Endodermal cell (in vitro differentiated cells): ENCODE measurements around the gene FAM200A. TPM values are rescaled to one million over a fixed set of nuclear protein-coding genes. Genes with fewer than 3 reads are reported as not detected.

Experiments
- DNase-seq: peaks from one replicate; pipeline ENCODE4 v3.0.0-alpha.2; 2017
- H3K27ac ChIP-seq: 2 replicates; pipeline ENCODE4 v1.5.1; 2013; ENCODE audit warnings: mild to moderate bottlenecking, low read depth, low read length, moderate library complexity
- H3K27me3 ChIP-seq: 2 replicates; pipeline ENCODE4 v1.6.1; 2013; ENCODE audit warnings: mild to moderate bottlenecking, low read length, moderate library complexity; ENCODE audit not compliant: insufficient read depth, control insufficient read depth, poor library complexity, severe bottlenecking
- H3K36me3 ChIP-seq: 2 replicates; pipeline ENCODE4 v1.7.0; 2013; ENCODE audit warnings: mild to moderate bottlenecking, low read length, moderate library complexity; ENCODE audit not compliant: control insufficient read depth, insufficient read depth
- H3K4me1 ChIP-seq: one replicate; pipeline ENCODE4 v1.7.0; 2013; ENCODE audit warnings: low read length; ENCODE audit not compliant: control insufficient read depth, insufficient read depth
- H3K4me3 ChIP-seq: 2 replicates; pipeline ENCODE4 v1.5.1; 2013; ENCODE audit warnings: mild to moderate bottlenecking, low read length, moderate library complexity
- H3K9ac ChIP-seq: 2 replicates; pipeline ENCODE4 v1.6.1; 2013; ENCODE audit warnings: mild to moderate bottlenecking, low read length, moderate library complexity; ENCODE audit not compliant: poor library complexity, severe bottlenecking; ENCODE audit errors: extremely low read depth
- H3K9me3 ChIP-seq: 2 replicates; pipeline ENCODE4 v1.6.1; 2013; ENCODE audit warnings: mild to moderate bottlenecking, low read length, moderate library complexity; ENCODE audit not compliant: control insufficient read depth
- H3K27ac Mint-ChIP-seq: 2 replicates; pipeline ENCODE4 v1.8.0; 2020; ENCODE audit warnings: mixed read lengths
- H3K27me3 Mint-ChIP-seq: 2 replicates; pipeline ENCODE4 v1.8.0; 2021; ENCODE audit warnings: mild to moderate bottlenecking, mixed read lengths; ENCODE audit not compliant: insufficient read depth
- H3K36me3 Mint-ChIP-seq: 2 replicates; pipeline ENCODE4 v1.8.0; 2020; ENCODE audit warnings: low read depth, mixed read lengths
- H3K4me1 Mint-ChIP-seq: 2 replicates; pipeline ENCODE4 v1.8.0; 2020; ENCODE audit warnings: mixed read lengths
- H3K4me3 Mint-ChIP-seq: 2 replicates; pipeline ENCODE4 v1.8.0; 2020; ENCODE audit warnings: mild to moderate bottlenecking, moderate library complexity, mixed read lengths
- H3K9me3 Mint-ChIP-seq: 2 replicates; pipeline ENCODE4 v1.8.0; 2020; ENCODE audit warnings: mild to moderate bottlenecking, mixed read lengths
- CTCF ChIP-seq: fragments of 200-600 bp; sonication (generic); conservative IDR thresholded peaks from 2 replicates; pipeline ENCODE4 v1.5.0; 2021; ENCODE audit warnings: antibody characterized with exemption, mild to moderate bottlenecking
- WGBS, 2 experiments: methylation state at CpG; one replicate each; pipeline versions ENCODE4 v1.1.5 to v1.1.7; 2013; ENCODE audit warnings: missing lambda C conversion rate in 2 of 2, mixed read lengths in 1 of 2; ENCODE audit not compliant: insufficient coverage in 1 of 2, insufficient read length in 1 of 2; 5-methylcytosine and 5-hydroxymethylcytosine counted together
- total RNA-seq, 2 donors: library from RNA; stranded (reverse); fragmentation: NEBNext Ultra II Directional in 1 of 2; extraction: Animal tissue kit (Norgen Biotek cat#: 25700) in 1 of 2; gene quantifications; 2 replicates in 1 of 2; 3 replicates in 1 of 2; pipeline ENCODE4 v1.2.1, GENCODE V29; 2021

Gene FAM200A
- total RNA-seq, 2 donors from 2014 or later: 7.7 to 8.3 TPM

GRCh38 chr7:99560834-99561736 is 9.2 kb upstream of the FAM200A start:
- peak overlapping the region; percentile 66 for H3K27ac Mint-ChIP-seq
- peaks cover 59% of the 10 kb centered on the region for H3K36me3 ChIP-seq
- no peaks in the 10 kb centered on the region for H3K27me3 ChIP-seq

GRCh38 chr7:99559175-99559915 is 7.4 kb upstream of the FAM200A start:
- Mint-ChIP-seq H3K4me1 (peaks cover 14% of the 10 kb centered on the region), H3K9me3 (no peaks in the 10 kb centered on the region), H3K27ac (peak overlapping the region; percentile 90), H3K36me3 (peaks cover 42% of the 10 kb centered on the region), H3K27me3 (no peaks in the 10 kb centered on the region), H3K4me3 (peak overlapping the region; percentile 99)
- no peak for TF ChIP-seq CTCF
- WGBS, 2 experiments: 25 to 28% methylated on average over 14 to 31 of the region's 31 CpGs
- Histone ChIP-seq H3K27me3 (no peaks in the 10 kb centered on the region), H3K36me3 (peaks cover 57% of the 10 kb centered on the region), H3K4me3 (peak overlapping the region; percentile 99), H3K27ac (peak overlapping the region; percentile 93), H3K4me1 (no peaks in the 10 kb centered on the region), H3K9me3 (no peaks in the 10 kb centered on the region), H3K9ac (peak overlapping the region; percentile 98)
- DNase-seq: no peak

More at GRCh38 chr7:99560834-99561736, 9.2 kb upstream of the FAM200A start:
- no peaks in the 10 kb centered on the region for H3K9me3 ChIP-seq
- no peaks in the 10 kb centered on the region for H3K4me1 ChIP-seq
- H3K27me3 Mint-ChIP-seq: no peaks in the 10 kb centered on the region
- no peaks in the 10 kb centered on the region for H3K9me3 Mint-ChIP-seq
- H3K4me1 Mint-ChIP-seq: peaks cover 14% of the 10 kb centered on the region
- peak overlapping the region; percentile 99 for H3K4me3 Mint-ChIP-seq
- no peak for TF ChIP-seq CTCF
- no peak overlapping the region for H3K4me3 ChIP-seq
- peaks cover 50% of the 10 kb centered on the region for H3K36me3 Mint-ChIP-seq
- 96 to 97% methylated on average over 5 to 7 of the region's 7 CpGs for WGBS, 2 experiments
- no peak for DNase-seq
- H3K27ac ChIP-seq: no peak overlapping the region
- no peak overlapping the region for H3K9ac ChIP-seq

- no peak for TF ChIP-seq CTCF
- Mint-ChIP-seq H3K27me3 (no peaks in the 10 kb centered on the region), H3K36me3 (peaks cover 34% of the 10 kb centered on the region), H3K4me3 (peak within 1 kb of the TSS; percentile 99), H3K4me1 (peaks cover 14% of the 10 kb centered on the region), H3K27ac (peak within 1 kb of the TSS; percentile 90), H3K9me3 (no peaks in the 10 kb centered on the region)
- 0% methylated on average over 32 to 73 of the region's 73 CpGs for WGBS, 2 experiments
- Histone ChIP-seq H3K36me3 (peaks cover 49% of the 10 kb centered on the region), H3K4me3 (peak within 1 kb of the TSS; percentile 99), H3K9ac (peak within 1 kb of the TSS; percentile 98), H3K9me3 (no peaks in the 10 kb centered on the region), H3K4me1 (no peaks in the 10 kb centered on the region), H3K27ac (peak within 1 kb of the TSS; percentile 93), H3K27me3 (no peaks in the 10 kb centered on the region)
- DNase-seq: peak; percentile 99
Observed at GRCh38 chr7:99558306-99559174, 6.6 kb upstream of the FAM200A start, which contains the start of gene ZNF655. Gene ZNF655 (plus strand): TSS chr7:99558642. CDS start chr7:99560560, 1,918 bp downstream.
